A549 (cell line): ENCODE data around the gene CLASP1. TPM values are rescaled to one million over a fixed set of nuclear protein-coding genes. Genes with fewer than 3 reads are reported as not detected.

Experiments
- ATAC-seq, 2 experiments: fragments of 200-7000 bp in 1 of 2; fragments of >200 bp in 1 of 2; cut with Nextera tagmentation in 1 of 2; cut with Tn5 transposase in 1 of 2; 3 replicates each; pipeline versions ENCODE4 v1.8.0 to v1.9.1; 2018 to 2020; ENCODE audit warnings: mild to moderate bottlenecking in 1 of 2, moderate library complexity in 1 of 2
- CTCF ChIA-PET: fragments of 300-600 bp; sonication (Branson Sonifier 250); formaldehyde crosslinking; extraction: SDS; loops from one replicate; lab custom pipeline; 2021; ENCODE audit warnings: antibody characterized with exemption, inconsistent platforms; lab: Yijun Ruan, JAX
- POLR2A ChIA-PET: fragments of 350-600 bp; formaldehyde crosslinking; extraction: SDS; loops from one replicate; lab custom pipeline; 2021; ENCODE audit warnings: antibody characterized with exemption, inconsistent platforms; lab: Yijun Ruan, JAX
- DNase-seq, 2 experiments: peaks; one replicate each; pipeline versions ENCODE4 v3.0.0 to v3.0.0-alpha.2; 2011 to 2016; ENCODE audit warnings: low read depth in 1 of 2, low spot score in 1 of 2
- FAIRE-seq: peaks from 2 replicates; lab custom pipeline; 2011; peaks lifted over from hg19 to GRCh38; lab: Jason Lieb, UNC
- H3K27ac ChIP-seq, 2 experiments: fragments of >200 bp; sonication (Bioruptor Twin); formaldehyde crosslinking; 3 replicates each; pipeline ENCODE4 v1.5.1; 2016 to 2017
- H3K4me1 ChIP-seq: fragments of >200 bp; sonication (Bioruptor Twin); formaldehyde crosslinking; 3 replicates; pipeline ENCODE4 v1.6.1; 2016
- H3K4me2 ChIP-seq: fragments of >200 bp; sonication (Bioruptor Twin); formaldehyde crosslinking; 3 replicates; pipeline ENCODE4 v1.6.1; 2016
- H3K4me3 ChIP-seq: fragments of >200 bp; sonication (Bioruptor Twin); formaldehyde crosslinking; 3 replicates; pipeline ENCODE4 v1.5.1; 2016
- H3K9me3 ChIP-seq: fragments of >200 bp; sonication (Bioruptor Twin); formaldehyde crosslinking; 3 replicates; pipeline ENCODE4 v1.6.1; 2016
- BHLHE40 ChIP-seq: IDR thresholded peaks from 2 replicates; pipeline ENCODE4 v1.6.1; 2012; ENCODE audit warnings: low read depth, low read length, inconsistent platforms
- CTCF ChIP-seq: fragments of >200 bp; sonication (Bioruptor Twin); formaldehyde crosslinking; IDR thresholded peaks from 3 replicates; pipeline ENCODE4 v1.5.1; 2016
- EHF ChIP-seq: fragments of 250-450 bp; sonication (Bioruptor Pico); IDR thresholded peaks from 2 replicates; pipeline ENCODE4 v1.5.0; 2020; ENCODE audit warnings: mild to moderate bottlenecking
- EHMT2 ChIP-seq: fragments of 200-600 bp; sonication (generic); IDR thresholded peaks from 2 replicates; pipeline ENCODE4 v1.6.1; 2016; ENCODE audit warnings: antibody characterized with exemption, low read depth, mild to moderate bottlenecking, moderate library complexity
- EP300 ChIP-seq, 2 experiments: fragments of >200 bp; sonication (Bioruptor Twin); formaldehyde crosslinking; IDR thresholded peaks; 2 replicates in 1 of 2; 3 replicates in 1 of 2; pipeline ENCODE4 v1.6.1; 2016 to 2017
- FOSB ChIP-seq: fragments of 250-450 bp; sonication (Bioruptor Pico); IDR thresholded peaks from 2 replicates; pipeline ENCODE4 v1.5.0; 2020; ENCODE audit warnings: mild to moderate bottlenecking, moderate library complexity
- GATA3 ChIP-seq: IDR thresholded peaks from 2 replicates; pipeline ENCODE4 v1.6.1; 2012; ENCODE audit warnings: borderline replicate concordance
- HES2 ChIP-seq: fragments of >200 bp; sonication (Bioruptor Twin); formaldehyde crosslinking; IDR thresholded peaks from 2 replicates; pipeline ENCODE4 v1.6.1; 2016
- HEYL ChIP-seq: fragments of 250-450 bp; sonication (Bioruptor Pico); IDR thresholded peaks from 2 replicates; pipeline ENCODE4 v1.8.0; 2021; ENCODE audit warnings: mild to moderate bottlenecking, moderate library complexity
- HOXA7 ChIP-seq: fragments of 250-450 bp; sonication (Bioruptor Pico); IDR thresholded peaks from 2 replicates; pipeline ENCODE4 v1.5.0; 2020; ENCODE audit warnings: mild to moderate bottlenecking, moderate library complexity
- HOXB5 ChIP-seq: fragments of 250-450 bp; sonication (Bioruptor Pico); IDR thresholded peaks from 2 replicates; pipeline ENCODE4 v1.5.0; 2020; ENCODE audit warnings: mild to moderate bottlenecking, moderate library complexity
- JUN ChIP-seq, 2 experiments: fragments of >200 bp; sonication (Bioruptor Twin); formaldehyde crosslinking; IDR thresholded peaks; 2 replicates in 1 of 2; 3 replicates in 1 of 2; pipeline ENCODE4 v1.6.1; 2016 to 2017
- JUNB ChIP-seq: fragments of >200 bp; sonication (Bioruptor Twin); formaldehyde crosslinking; IDR thresholded peaks from 2 replicates; pipeline ENCODE4 v1.6.1; 2016
- KDM1A ChIP-seq: fragments of 200-600 bp; sonication (generic); IDR thresholded peaks from 2 replicates; pipeline ENCODE4 v1.6.1; 2016; ENCODE audit warnings: low read depth, mild to moderate bottlenecking
- KDM5A ChIP-seq: fragments of 200-600 bp; sonication (generic); IDR thresholded peaks from 2 replicates; pipeline ENCODE4 v1.6.1; 2016; ENCODE audit warnings: antibody characterized with exemption, mild to moderate bottlenecking
- MAX ChIP-seq: IDR thresholded peaks from 2 replicates; pipeline ENCODE4 v1.6.1; 2012
- MAZ ChIP-seq: fragments of 150-350 bp; IDR thresholded peaks from 2 replicates; pipeline ENCODE4 v1.6.1; 2014; ENCODE audit warnings: antibody characterized with exemption, low read depth, low read length, borderline replicate concordance
- PBX3 ChIP-seq: IDR thresholded peaks from 2 replicates; pipeline ENCODE4 v1.6.1; 2012
- PHF8 ChIP-seq: fragments of 200-600 bp; sonication (generic); IDR thresholded peaks from 2 replicates; pipeline ENCODE4 v1.6.1; 2016; ENCODE audit warnings: low read depth, mild to moderate bottlenecking, antibody characterized with exemption, moderate library complexity, borderline replicate concordance
- POLR2A ChIP-seq: IDR thresholded peaks from 2 replicates; pipeline ENCODE4 v1.6.1; 2012; ENCODE audit warnings: mild to moderate bottlenecking, low read length
- RFX5 ChIP-seq: fragments of 450-650 bp; IDR thresholded peaks from 2 replicates; pipeline ENCODE4 v1.7.1; 2014; ENCODE audit warnings: antibody characterized with exemption, mild to moderate bottlenecking, moderate library complexity
- SMC3 ChIP-seq: fragments of >200 bp; sonication (Bioruptor Twin); formaldehyde crosslinking; IDR thresholded peaks from 3 replicates; pipeline ENCODE4 v1.6.1; 2018; ENCODE audit warnings: inconsistent platforms
- SREBF2 ChIP-seq: fragments of 450-650 bp; IDR thresholded peaks from 2 replicates; pipeline ENCODE4 v1.6.1; 2014; ENCODE audit warnings: mild to moderate bottlenecking, moderate library complexity
- USF2 ChIP-seq: fragments of 450-650 bp; IDR thresholded peaks from 2 replicates; pipeline ENCODE4 v1.6.1; 2014; ENCODE audit warnings: antibody characterized with exemption
- ZC3H11A ChIP-seq: fragments of 450-650 bp; IDR thresholded peaks from 2 replicates; pipeline ENCODE4 v1.6.1; 2014; ENCODE audit warnings: antibody characterized with exemption, mild to moderate bottlenecking
- WGBS: methylation state at CpG from one replicate; pipeline ENCODE4 v1.1.6; 2017; ENCODE audit errors: missing lambda C conversion rate; 5-methylcytosine and 5-hydroxymethylcytosine counted together
- polyA plus RNA-seq, 4 experiments: library from polyadenylated mRNA; depleted of rRNA in 3 of 4; stranded (reverse); fragments of >200 nt; fragmentation: RNase III in 1 of 4; extraction: RNeasy Plus Mini Kit Qiagen cat#74134 plus additional on column Dnase treatment in 1 of 4; gene quantifications; 2 replicates in 3 of 4; 3 replicates in 1 of 4; pipeline ENCODE4 v1.2.3, GENCODE V29; 2011 to 2017

Gene CLASP1
- polyA plus RNA-seq, 2 of the 4 experiments (the other 2 are of a cell fraction): 11.7 to 15.8 TPM

GRCh38 chr2:121455446-121455845, 193.8 kb downstream of the CLASP1 start:
- FAIRE-seq: no peak
- POLR2A ChIA-PET: no interaction called here
- TF ChIP-seq KDM5A: no peak
- TF ChIP-seq POLR2A: no peak
- TF ChIP-seq RFX5: no peak
- TF ChIP-seq FOSB (CRISPR knock-in tag): no peak
- TF ChIP-seq, all 56 proteins: peak for 0

GRCh38 chr2:121454549-121455090, 194.6 kb downstream of the CLASP1 start:
- no peak for DNase-seq
- TF ChIP-seq RFX5 (no peak), EHF (CRISPR knock-in tag) (no peak), HOXB5 (no peak), FOSB (CRISPR knock-in tag) (no peak), JUNB (no peak), HES2 (no peak), KDM1A (no peak), SREBF2 (no peak), EP300 (IDR thresholded peaks at IDR 0.05) (no peak), HEYL (CRISPR knock-in tag) (no peak), CTCF (no peak), PBX3 (no peak), MAZ (no peak), GATA3 (no peak), USF2 (no peak), HOXA7 (no peak), SMC3 (no peak), BHLHE40 (no peak)
- TF ChIP-seq, all 56 proteins: peak for 0
- Histone ChIP-seq H3K27ac (no peak overlapping the region), H3K9me3 (no peaks in the 10 kb centered on the region), H3K4me3 (no peak overlapping the region), H3K4me2 (no peak overlapping the region), H3K4me1 (no peaks in the 10 kb centered on the region)
- ATAC-seq (no peak), FAIRE-seq (no peak)
- POLR2A ChIA-PET: no interaction called here
- 93% methylated on average over 7 of the region's 7 CpGs for WGBS
- CTCF ChIA-PET: interaction anchor here (1.1 kb wide), 1 partner anchor 72 kb away, joined by 3 read pairs; no protein-coding TSS in a partner anchor

More at GRCh38 chr2:121455446-121455845, 193.8 kb downstream of the CLASP1 start:
- 95% methylated on average over 5 of the region's 5 CpGs for WGBS
- CTCF ChIA-PET: no interaction called here
- ATAC-seq (no peak), DNase-seq (no peak)
- Histone ChIP-seq H3K9me3 (no peaks in the 10 kb centered on the region), H3K4me1 (no peaks in the 10 kb centered on the region), H3K4me3 (no peak overlapping the region), H3K27ac (no peak overlapping the region), H3K4me2 (no peak overlapping the region)

- FAIRE-seq (no peak), ATAC-seq (no peak), DNase-seq (no peak)
- TF ChIP-seq ZC3H11A: no peak
- TF ChIP-seq KDM5A: no peak
- no peak for TF ChIP-seq MAX
- no peak for TF ChIP-seq KDM1A
- no peak for TF ChIP-seq GATA3
- no peak for TF ChIP-seq EP300 (IDR thresholded peaks at IDR 0.05)
- TF ChIP-seq EHMT2: no peak
- no peak for TF ChIP-seq JUN (IDR thresholded peaks at IDR 0.05)
- no peak for TF ChIP-seq RFX5
- TF ChIP-seq PHF8: no peak
- POLR2A ChIA-PET: no interaction called here
- no peaks in the 10 kb centered on the region for H3K4me1 ChIP-seq
- no peak overlapping the region for H3K4me3 ChIP-seq
- WGBS: 92% methylated on average over 4 of the region's 4 CpGs
- CTCF ChIA-PET: interaction anchor here (0.9 kb wide), 1 partner anchor 290 kb away, joined by 3 read pairs; no protein-coding TSS in a partner anchor
- no peak overlapping the region for H3K27ac ChIP-seq
- no peak overlapping the region for H3K4me2 ChIP-seq
- H3K9me3 ChIP-seq: no peaks in the 10 kb centered on the region
These were observed 197.9 kb downstream of the CLASP1 start for GRCh38 chr2:121451398-121451797.
